Cerebellar nuclear complex (tissue), 1 donor: ENCODE results near the gene GZMA.

Experiments
- DNase-seq, 2 experiments: peaks; one replicate each; lab custom pipeline; 2025; lab: John Stamatoyannopoulos, UW

Gene GZMA

DNA sequence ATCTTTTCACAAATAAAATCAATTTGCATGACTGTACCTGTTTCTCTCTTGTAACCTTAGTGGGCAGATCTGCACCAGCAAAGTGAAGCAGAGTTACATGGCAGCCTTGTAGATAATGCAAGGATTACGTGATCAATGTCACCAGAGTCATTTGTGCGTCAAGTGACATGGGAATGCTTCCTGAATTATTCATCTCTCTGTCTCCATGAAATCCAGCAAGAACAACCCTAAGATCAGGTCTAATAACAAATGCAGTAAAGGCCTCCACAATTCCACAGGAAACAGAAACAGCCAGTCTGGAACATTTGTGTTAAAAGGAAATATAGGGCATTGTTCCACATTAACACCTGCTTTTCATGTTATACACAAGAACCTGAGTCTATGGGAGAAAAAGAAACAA is 7.8 kb downstream of the GZMA start:
- no peak for DNase-seq

DNA sequence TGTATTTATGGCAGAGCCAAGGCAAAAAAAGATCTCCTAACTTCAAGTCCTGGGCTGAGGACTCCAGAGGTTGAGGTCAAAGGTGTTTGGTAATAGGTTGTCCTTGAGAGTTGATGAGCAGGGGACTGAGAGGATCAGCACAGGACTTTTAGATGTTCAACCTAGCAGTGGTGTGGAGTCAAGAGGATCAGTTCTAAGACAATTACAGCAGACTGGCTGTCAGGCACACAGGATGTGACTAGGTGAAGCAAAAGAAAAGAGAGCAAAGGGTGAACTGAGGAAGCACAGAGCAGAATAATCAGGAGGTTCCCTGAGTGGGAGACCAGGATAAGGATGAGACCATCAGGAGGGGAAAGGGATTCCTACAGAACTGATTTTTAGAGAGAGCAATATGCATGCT is 10.9 kb downstream of the GZMA start:
- no peak for DNase-seq

DNA sequence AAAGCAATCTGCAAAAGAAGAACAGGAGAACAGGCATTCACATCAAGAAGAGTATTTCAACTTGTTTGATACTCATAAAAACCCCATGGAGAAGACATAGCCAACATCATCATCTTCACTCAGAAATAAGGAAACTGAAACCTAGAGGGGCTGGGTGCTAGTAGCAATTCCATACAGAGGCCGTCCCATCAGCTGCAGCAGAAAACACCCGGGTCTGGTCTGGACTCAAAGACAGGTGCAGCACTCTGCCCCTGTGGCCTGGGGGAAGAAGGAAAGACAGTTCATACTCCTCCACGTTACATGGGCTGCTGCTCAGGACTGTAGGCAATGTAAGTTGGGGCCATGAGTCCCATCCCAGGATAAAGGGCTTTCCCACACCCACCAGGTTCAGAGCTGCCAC is 11.6 kb downstream of the GZMA start:
- no peak for DNase-seq

DNA sequence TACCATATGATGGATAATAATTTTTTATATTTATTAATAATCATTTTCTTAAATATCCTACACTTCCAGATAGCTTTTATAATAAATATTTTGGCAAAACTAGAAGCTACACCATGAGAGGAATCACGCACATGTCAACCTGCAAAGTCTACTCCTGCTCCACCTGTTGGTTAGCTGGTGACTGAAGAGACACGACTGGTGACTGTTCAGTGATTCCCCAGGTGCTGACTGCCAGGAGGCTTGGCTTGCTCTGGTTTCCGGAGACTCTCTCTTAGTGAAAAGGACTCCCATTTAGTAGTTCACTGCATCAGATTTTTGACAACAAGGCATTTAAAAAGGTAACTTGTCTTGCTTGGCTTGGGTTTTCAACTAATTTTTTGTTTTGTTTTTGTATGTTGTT is 20.9 kb downstream of the GZMA start:
- no peak for DNase-seq

DNA sequence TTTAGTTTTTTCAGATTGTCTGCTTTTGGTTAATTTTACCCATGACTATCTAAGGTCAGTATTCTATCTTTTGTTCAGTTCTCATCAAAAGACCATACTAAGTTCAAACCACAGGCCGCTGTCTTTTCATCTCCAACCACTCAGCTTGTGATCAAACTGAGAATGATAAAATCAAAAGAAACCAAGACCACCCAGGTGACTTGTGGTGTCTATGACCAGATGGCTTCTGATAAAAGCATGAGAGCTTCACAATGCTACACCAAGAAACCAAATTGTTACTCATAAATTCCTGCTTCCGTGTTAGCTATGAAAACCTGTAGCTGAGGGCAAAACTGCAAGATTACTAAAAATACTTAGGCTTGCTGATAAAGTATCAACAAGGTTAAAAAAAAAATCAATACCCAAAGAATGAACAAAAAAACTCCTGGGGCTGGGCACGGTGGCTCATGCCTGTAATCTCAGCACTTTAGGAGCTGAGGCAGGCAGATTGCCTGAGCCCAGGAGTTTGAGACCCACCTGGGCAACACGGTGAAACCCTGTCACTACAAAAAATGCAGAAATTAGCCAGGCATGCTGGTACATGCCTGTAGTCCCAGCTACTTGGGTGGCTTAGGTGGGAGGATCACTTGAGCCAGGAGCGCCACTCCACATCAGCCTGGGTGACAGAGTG is 31.7 kb downstream of the GZMA start:
- DNase-seq = no peak

- no peak for DNase-seq
These were observed 34.1 kb downstream of the GZMA start for GRCh38 chr5:55136521-55136920.

DNA sequence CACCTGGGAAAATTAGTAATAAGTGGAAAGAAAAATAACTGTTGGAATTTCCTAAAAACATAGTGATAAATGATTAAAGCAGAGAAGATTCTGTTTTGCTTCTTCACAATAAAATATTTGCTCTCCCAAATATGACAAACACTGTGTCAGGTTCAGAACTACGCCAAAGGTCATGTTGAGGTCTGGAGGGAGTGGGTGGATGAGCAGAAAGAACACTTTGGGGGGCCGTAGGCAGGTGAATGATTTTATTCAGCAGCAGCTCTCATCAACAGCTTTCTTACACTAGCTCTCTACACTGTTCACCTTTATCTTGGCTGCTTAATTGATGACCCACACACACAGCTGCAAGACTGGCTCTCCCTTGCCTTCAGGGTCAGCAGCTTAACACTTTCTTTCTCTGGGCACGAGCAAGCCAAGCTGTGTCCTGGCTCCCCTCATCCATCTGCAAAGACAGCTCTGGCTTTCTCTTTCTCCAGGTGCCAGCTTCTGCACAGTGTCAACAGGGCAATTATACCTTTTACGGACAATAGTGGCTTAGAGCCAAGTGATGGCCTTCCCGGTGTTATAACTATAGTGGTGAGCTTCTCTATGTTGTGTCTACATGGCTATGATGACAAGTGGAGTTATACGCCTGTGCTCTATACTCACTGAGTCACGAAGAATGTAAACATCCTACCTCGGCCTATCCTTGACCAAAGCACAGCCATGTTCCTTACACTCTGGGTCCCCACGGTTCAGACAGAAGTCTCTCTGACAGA is 38.6 kb downstream of the GZMA start:
- no peak for DNase-seq

- DNase-seq = no peak
These were observed 39.7 kb downstream of the GZMA start for GRCh38 chr5:55141945-55142690.

DNA sequence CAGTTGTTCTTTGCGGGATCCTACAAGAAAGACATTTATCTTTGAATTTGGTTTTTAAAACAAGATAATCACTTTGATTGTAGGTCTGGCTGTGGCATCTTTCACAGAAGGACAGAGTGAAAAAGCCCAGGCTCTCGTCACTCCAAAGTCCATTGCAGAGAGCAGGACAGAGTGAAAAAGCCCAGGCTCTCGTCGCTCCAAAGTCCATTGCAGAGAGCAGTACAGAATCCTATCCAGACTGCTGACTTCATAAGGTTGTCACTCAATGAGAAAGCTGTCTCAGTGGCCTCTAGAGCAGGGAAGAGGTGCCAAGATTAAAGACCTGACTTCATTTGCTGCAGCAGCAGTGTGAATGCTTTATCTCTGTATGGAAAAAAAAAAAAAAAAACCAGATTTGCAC is 41.2 kb downstream of the GZMA start:
- no peak for DNase-seq

GRCh38 chr5:55146080-55146479 is 43.6 kb downstream of the GZMA start:
- DNase-seq = no peak

DNA sequence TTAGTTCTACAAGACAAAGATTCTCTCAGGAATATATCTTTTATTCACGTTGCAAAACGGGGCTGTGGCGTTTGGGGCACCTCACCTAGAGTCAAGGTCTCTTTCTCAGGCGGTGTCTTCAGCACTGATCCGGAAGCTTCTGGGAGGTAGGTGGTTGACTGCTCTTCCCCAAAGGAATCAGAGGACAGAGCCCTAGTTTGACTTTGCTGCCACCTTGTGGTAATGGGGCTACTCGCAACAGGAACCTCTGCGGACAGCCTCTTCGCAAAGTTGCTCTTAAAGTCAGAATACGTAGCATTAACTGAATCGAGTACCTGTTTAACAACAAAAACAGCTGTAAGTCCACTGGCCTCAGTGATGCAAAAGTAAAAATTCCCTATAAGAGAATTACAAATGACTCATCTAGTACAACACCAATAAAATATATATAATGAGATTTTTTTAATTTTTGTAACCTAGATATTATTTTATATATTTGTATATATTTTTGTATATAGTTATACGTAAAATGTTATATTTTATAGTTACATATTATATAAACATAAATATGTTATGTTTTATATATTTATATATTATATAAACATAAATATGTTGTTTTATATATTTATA is 44.2 kb downstream of the GZMA start:
- DNase-seq = no peak

GRCh38 chr5:55149308-55149795 is 46.9 kb downstream of the GZMA start:
- no peak for DNase-seq

GRCh38 chr5:55151923-55152842 is 49.7 kb downstream of the GZMA start:
- no peak for DNase-seq

GRCh38 chr5:55154873-55155272 is 52.4 kb downstream of the GZMA start:
- no peak for DNase-seq
